HAP-1 (cell line): ENCODE measurements around the gene GPC2.

Source experiments
- DNase-seq, 2 experiments: peaks; one replicate each; pipeline ENCODE4 v3.0.0-alpha.2; 2016 to 2020; ENCODE audit warnings: low spot score in 2 of 2
- H3K27me3 ChIP-seq: fragments of 250-450 bp; sonication (Bioruptor Pico); 2 replicates; pipeline ENCODE4 v1.5.1; 2020; ENCODE audit warnings: low read depth, mild to moderate bottlenecking, moderate library complexity
- H3K36me3 ChIP-seq: fragments of 250-450 bp; sonication (Bioruptor Pico); replicated peaks from 2 replicates; pipeline ENCODE4 v1.5.1; 2020; ENCODE audit warnings: mild to moderate bottlenecking
- H3K4me1 ChIP-seq: fragments of 250-450 bp; sonication (Bioruptor Pico); 2 replicates; pipeline ENCODE4 v1.5.1; 2020; ENCODE audit warnings: mild to moderate bottlenecking
- H3K4me3 ChIP-seq: fragments of 250-450 bp; sonication (Bioruptor Pico); 2 replicates; pipeline ENCODE4 v1.5.1; 2020; ENCODE audit warnings: mild to moderate bottlenecking, moderate library complexity
- H3K9me3 ChIP-seq: fragments of 250-450 bp; sonication (Bioruptor Pico); 2 replicates; pipeline ENCODE4 v1.5.1; 2020; ENCODE audit warnings: mild to moderate bottlenecking, moderate library complexity
- in situ Hi-C: fragments of 300-500 bp; cut with MboI; formaldehyde crosslinking; loops from 3 replicates; pipeline ENCODE4 v1.14.3; 2020; ENCODE audit warnings: low sequenced_read_pairs, inconsistent platforms, mixed read lengths

The GPC2 gene

DNA sequence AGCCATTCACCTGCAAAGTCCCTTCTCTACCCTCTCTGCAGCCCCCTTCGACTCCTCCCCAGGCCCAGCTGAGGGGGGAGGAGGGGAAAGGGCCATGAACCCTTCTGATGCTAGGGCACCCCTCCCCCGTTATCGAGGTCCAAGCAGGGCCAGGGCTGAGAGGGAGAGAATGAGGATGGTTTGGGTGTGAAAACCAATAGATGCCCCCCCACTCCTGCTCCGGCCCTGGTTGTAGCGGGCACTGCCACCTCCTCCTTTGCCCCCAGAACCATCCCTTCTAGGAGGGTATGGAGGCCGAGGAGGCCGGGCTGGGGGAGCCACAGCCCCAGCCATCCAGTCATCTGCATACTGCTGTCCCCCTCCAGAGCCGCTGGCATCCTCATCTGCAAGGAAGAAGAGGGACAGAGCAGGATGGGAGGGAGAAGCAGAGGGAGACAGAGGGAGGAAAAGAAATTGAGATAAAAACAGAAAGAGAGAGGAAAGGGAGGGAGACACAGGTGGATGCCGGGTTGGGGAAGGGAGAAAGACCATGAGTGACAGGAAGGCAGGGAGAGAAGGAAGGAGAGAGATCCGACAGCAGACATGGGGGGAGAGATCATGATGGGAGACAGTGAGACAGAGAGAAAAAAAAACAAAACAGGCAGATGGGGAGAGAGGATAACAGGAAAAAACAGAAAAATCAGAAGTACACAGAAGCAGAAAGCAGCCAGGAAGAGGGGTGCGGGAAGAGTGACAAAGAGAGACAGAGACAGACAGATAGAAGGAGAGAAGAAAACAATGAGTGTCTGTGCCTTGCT, 6.9 kb downstream of the GPC2 start:
- peaks cover 7% of the 10 kb centered on the region; the same call in 1 of the 2 replicates for H3K27me3 ChIP-seq
- no peak overlapping the region for H3K4me3 ChIP-seq
- no peak for DNase-seq
- in situ Hi-C loops, result no loop called here
- no peaks in the 10 kb centered on the region for H3K36me3 ChIP-seq
- H3K9me3 ChIP-seq, result no peaks in the 10 kb centered on the region
- peaks cover 13% of the 10 kb centered on the region for H3K4me1 ChIP-seq

DNA sequence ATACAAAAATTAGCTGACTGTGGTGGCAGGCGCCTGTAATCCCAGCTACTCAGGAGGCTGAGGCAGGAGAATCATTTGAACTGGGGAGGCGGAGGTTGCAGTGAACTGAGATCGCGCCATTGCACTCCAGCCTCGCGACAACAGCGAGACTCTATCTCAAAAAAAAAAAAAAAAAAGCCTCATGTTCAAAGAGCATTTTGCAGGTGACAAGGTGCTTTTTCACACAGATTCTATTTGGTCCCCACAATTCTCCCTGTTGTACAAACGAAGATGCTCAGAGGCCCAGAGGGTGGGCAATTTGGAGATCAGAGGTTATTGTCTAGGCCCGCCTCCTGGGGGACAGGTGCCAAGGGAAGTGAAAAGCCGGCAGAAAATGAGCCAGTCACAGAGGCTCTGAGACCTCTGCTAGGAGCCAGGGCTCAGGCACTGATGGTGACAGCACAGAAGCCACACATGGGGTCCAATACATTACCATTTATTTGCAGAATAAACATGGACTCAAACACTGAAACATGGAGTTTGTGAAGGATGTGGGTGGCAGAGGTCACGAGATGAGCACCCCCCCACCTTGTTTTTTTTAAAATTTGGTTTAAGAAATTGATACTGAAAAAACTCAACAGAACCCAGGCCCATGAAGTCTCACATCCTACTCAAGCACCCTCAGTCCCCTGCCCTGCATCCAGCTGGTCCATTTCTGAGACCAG, 7.9 kb downstream of the GPC2 start:
- peaks cover 13% of the 10 kb centered on the region for H3K4me1 ChIP-seq
- H3K27me3 ChIP-seq, result peaks cover 7% of the 10 kb centered on the region; the same call in 1 of the 2 replicates
- in situ Hi-C loops, result no loop called here
- no peaks in the 10 kb centered on the region for H3K9me3 ChIP-seq
- H3K36me3 ChIP-seq, result no peaks in the 10 kb centered on the region
- no peak for DNase-seq
- H3K4me3 ChIP-seq, result no peak overlapping the region

DNA sequence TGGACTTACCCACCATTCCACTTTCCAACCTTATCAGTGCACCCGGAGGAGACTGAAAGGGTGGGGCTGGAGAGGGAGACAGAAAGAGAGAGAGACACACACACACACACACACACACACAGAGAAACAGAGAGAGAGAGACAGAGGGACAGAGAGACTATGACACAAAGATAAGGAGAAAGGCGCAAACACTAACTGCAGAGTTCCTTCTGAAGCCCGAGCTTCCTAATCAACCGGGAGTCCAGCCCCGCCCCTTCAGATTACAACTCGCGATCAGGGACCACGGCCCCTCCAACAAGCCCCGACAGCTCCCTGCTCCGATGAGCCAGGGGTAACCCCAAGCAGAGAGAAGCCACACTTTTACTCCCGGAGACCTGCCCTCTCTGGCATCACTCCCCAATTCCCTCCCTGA, 9.3 kb downstream of the GPC2 start:
- Histone ChIP-seq H3K9me3 (no peaks in the 10 kb centered on the region), H3K27me3 (peaks cover 7% of the 10 kb centered on the region; the same call in 1 of the 2 replicates), H3K36me3 (no peaks in the 10 kb centered on the region), H3K4me1 (peaks cover 13% of the 10 kb centered on the region), H3K4me3 (no peak overlapping the region; the same call in 1 of the 2 replicates)
- no peak for DNase-seq
- in situ Hi-C loops, result no loop called here

- Histone ChIP-seq H3K36me3 (no peaks in the 10 kb centered on the region), H3K4me1 (peaks cover 13% of the 10 kb centered on the region), H3K4me3 (no peak overlapping the region), H3K9me3 (no peaks in the 10 kb centered on the region), H3K27me3 (peaks cover 7% of the 10 kb centered on the region; the same call in 1 of the 2 replicates)
- DNase-seq, result no peak
- in situ Hi-C loops, result no loop called here
Observed at GRCh38 chr7:100166970-100167911, 9.9 kb downstream of the GPC2 start.

DNA sequence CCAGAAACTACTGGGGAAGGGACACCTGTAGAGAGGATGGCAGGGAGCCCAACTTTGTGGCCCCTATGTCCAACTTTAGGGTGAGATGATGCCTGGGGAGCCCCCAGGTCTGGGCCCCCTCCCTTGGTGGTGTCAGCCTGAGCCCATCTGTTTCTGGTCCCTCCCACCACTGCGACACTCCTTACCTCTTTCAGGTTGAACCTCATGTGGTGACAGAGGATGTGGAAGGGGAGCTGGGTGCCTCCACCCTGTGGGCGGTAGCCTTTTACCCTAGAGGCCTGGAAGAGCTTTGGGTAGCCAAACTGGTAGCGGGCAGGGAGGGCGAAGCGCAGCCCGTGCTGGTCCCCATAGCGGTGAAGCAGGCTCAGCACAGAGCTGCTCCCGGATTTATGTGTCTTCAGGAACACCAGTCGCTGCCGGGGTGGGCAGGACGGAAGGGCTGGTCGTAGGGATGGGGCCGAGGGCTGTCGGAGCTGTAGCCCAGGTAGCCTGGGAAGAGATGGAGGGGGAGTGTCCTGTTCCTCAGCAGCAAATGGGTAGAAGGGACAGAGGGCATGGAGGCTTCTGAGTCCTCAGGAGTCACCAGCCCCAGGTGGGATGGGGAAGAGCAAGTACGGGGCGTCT, 10.8 kb downstream of the GPC2 start:
- H3K27me3 ChIP-seq, result peaks cover 7% of the 10 kb centered on the region; the same call in 1 of the 2 replicates
- peaks cover 13% of the 10 kb centered on the region for H3K4me1 ChIP-seq
- in situ Hi-C loops, result no loop called here
- DNase-seq, result no peak
- no peak overlapping the region for H3K4me3 ChIP-seq
- no peaks in the 10 kb centered on the region for H3K36me3 ChIP-seq
- H3K9me3 ChIP-seq, result no peaks in the 10 kb centered on the region

DNA sequence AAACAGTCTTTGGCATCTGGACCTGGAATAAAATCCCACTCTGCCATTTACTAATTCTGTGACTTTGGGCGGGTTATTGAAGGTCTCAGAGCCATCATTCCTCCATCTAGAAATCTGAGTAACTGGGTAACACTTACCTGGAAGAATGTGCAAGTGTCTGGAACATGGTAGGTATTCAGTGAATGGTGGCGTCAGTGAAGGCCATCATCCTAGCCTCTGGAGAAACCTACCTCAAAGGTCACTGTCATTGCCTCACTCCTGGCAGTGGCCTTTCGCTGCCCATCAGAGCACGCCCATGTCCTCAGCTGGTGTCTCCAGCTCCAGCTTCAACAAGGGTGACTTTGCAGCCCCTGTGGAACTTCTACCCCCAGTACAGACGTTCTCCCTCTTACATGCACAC, 13.3 kb downstream of the GPC2 start:
- peaks cover 13% of the 10 kb centered on the region for H3K4me1 ChIP-seq
- DNase-seq, result no peak
- H3K27me3 ChIP-seq, result peaks cover 7% of the 10 kb centered on the region; the same call in 1 of the 2 replicates
- no peaks in the 10 kb centered on the region for H3K9me3 ChIP-seq
- no peak overlapping the region for H3K4me3 ChIP-seq
- in situ Hi-C loops, result no loop called here
- H3K36me3 ChIP-seq, result no peaks in the 10 kb centered on the region

DNA sequence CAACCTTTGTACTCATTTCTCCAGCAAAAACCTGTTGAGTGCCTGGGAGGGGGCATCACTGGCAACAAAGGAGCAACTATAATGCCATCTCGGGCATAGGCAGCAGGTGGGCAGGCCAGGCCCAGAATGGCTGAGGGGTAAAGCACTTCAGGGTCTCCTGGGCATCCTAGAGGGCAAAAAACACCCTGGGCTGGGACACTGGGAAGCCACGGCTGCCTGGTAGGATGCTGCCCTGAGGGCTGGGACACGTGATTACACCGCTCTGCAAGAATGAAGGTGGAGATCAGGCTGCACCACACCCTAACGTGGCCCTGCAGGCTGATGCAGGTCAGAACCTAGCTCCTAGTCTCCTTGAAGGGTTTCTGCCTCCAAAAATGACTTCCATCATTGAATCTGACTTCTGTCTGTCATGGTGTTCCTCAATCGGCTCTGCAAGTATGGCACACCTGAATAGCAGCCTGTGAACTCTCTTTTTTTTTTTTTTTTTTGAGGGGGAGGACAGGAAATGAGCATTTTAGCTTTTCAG, 14.1 kb downstream of the GPC2 start:
- in situ Hi-C loops, result no loop called here
- H3K9me3 ChIP-seq, result no peaks in the 10 kb centered on the region
- DNase-seq, result no peak
- H3K27me3 ChIP-seq, result peaks cover 7% of the 10 kb centered on the region; the same call in 1 of the 2 replicates
- H3K4me1 ChIP-seq, result peaks cover 5% of the 10 kb centered on the region
- no peaks in the 10 kb centered on the region for H3K36me3 ChIP-seq
- no peak overlapping the region for H3K4me3 ChIP-seq

GRCh38 chr7:100160067-100160466, 17.1 kb downstream of the GPC2 start:
- H3K9me3 ChIP-seq, result no peaks in the 10 kb centered on the region
- no peak for DNase-seq
- H3K36me3 ChIP-seq, result peaks cover 20% of the 10 kb centered on the region
- H3K4me3 ChIP-seq, result no peak overlapping the region
- peaks cover 5% of the 10 kb centered on the region; the same call in 1 of the 2 replicates for H3K4me1 ChIP-seq
- in situ Hi-C loops, result no loop called here
- H3K27me3 ChIP-seq, result no peaks in the 10 kb centered on the region

DNA sequence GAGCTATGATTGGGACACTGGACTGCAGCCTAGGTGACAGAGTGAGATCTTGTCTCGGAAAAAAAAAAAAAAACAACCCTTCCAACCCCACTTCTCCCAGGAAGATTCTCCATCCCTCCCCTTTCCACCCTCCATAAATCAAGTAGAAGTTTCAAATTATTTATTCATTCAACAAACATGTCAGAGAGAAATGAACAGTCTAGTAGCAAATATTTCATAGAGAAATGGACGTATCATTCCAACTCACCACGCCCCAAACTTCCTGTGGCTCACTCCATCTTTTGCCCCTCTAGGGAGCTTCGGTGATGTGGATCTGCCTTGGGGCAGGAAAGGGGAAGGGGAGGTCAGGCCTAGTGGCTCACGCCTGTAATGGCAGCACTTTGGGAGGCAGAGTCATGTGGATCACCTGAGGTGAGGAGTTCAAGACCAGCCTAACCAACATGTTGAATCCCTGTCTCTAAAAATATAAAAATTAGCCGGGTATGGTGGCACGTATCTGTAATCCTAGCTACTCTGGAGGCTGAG, 18.0 kb downstream of the GPC2 start:
- in situ Hi-C loops, result no loop called here
- Histone ChIP-seq H3K4me1 (peaks cover 5% of the 10 kb centered on the region; the same call in 1 of the 2 replicates), H3K36me3 (peaks cover 29% of the 10 kb centered on the region), H3K4me3 (peak overlapping the region; percentile 72), H3K9me3 (no peaks in the 10 kb centered on the region), H3K27me3 (no peaks in the 10 kb centered on the region)
- no peak for DNase-seq

DNA sequence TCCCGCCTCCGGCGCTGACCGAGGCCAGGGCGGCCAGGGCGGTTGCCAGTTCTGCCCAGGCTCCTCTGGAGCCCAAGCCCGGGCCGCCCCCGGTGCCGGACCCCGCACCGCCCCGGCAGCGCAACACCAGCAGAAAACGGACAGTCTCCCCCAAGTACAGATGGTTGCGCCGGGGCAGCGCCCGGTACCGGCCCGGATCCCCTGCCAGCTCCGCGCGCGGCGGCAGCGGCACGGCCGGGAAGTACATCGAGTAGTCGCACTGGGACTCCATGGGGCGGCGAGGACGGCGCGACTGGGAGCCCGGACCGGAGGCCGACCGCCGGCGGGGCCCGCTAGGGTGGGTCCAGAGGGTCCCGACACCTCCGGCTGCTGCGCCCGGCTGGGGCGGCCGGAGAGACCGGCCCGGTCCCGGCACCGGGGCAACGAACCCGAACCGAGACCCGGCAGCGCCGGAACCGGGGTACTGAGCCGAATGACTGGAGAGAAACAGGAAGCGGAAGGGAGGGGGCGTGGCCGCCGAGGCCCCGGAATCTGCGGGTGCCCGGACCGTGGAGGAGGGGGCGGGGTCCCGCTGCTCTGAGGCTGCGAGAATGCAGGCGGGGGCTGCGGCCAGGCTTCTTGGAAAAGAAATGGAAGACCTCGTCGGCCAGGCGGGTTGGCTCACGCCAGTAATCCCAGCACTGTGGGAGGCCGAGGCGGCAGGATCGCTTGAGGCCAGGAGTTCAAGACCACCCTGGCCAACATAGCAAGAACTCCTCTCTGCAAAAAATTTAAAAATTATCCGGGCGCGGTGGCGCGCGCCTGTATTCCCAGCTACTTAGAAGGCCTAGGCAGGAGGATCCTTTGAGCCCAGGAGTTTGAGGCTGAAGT, 18.7 kb downstream of the GPC2 start, which contains the start of gene TRAPPC14:
Gene TRAPPC14 (minus strand): TSS at position 495 of the 870 bp plus-strand sequence. CDS start 224 bp downstream, at position 271.
- in situ Hi-C loops, result no loop called here
- peaks cover 33% of the 10 kb centered on the region for H3K36me3 ChIP-seq
- H3K27me3 ChIP-seq, result no peaks in the 10 kb centered on the region
- H3K4me1 ChIP-seq, result peaks cover 5% of the 10 kb centered on the region; the same call in 1 of the 2 replicates
- no peaks in the 10 kb centered on the region for H3K9me3 ChIP-seq
- peak; percentile 91 to 98 for DNase-seq
- H3K4me3 ChIP-seq, result peak within 1 kb of the TSS; percentile 72

DNA sequence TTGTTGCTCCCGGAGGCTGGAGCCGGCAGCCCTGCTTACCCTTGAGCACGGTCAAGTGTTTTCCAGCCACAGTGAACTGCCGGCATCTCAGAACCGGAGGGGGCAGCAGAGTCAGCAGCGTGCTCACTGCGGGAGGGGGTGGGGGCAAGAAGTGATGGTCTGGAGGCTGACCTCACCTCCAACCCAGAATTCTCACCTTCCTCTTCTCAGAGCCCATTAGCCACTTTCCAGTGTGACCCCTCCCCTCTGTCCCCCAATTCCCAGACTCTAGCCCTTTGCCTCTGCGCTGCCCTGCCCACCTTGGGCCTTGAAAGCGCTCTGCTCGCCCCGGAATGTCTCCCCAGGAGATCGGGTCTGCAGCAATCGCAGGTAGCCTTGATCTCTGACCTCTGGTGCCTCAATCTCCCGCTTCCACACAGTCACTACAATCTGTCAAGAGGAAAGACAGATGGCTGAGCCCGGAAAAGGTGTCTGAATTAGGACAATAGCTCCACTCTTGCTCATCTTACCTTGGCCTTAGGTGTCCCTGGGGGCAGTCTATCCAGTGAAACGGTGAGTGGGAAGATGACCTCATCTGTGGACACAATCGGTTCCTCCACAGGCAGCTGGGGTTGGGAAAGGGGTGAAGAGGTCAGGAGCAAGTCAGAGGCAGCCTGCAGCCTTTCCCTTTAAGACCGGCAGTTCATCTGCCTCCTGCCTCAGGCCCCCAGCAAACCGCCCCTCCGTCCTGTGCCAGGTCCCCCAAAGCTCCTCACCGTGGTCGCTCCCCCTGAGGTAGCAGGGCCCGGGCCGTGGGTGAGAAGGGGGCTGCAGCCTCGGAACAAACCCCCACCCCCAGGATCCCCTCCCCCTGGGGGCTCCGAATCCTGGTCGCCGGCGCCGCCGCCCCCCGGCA, 19.6 kb downstream of the GPC2 start:
- DNase-seq, result peak in 1 of 2 experiments; percentile 60
- H3K9me3 ChIP-seq, result no peaks in the 10 kb centered on the region
- H3K4me3 ChIP-seq, result peak overlapping the region; percentile 72
- H3K4me1 ChIP-seq, result peaks cover 5% of the 10 kb centered on the region; the same call in 1 of the 2 replicates
- H3K36me3 ChIP-seq, result peaks cover 36% of the 10 kb centered on the region
- H3K27me3 ChIP-seq, result no peaks in the 10 kb centered on the region
- in situ Hi-C loops, result no loop called here
